ENCODE data around the gene CMPK1.

CMPK1 gene

GRCh38 chr1:47382399-47382983 lies 48.9 kb downstream of the CMPK1 start:
- TF ChIP-seq CTCF (IDR thresholded peaks at IDR 0.05; ENCODE audit: insufficient read depth, low read depth, low read length, missing control alignments) = no peak
- DNase-seq (ENCODE audit: low read depth) = no peak

GRCh38 chr1:47384083-47384482 lies 50.5 kb downstream of the CMPK1 start:
- TF ChIP-seq CTCF (IDR thresholded peaks at IDR 0.05; ENCODE audit: insufficient read depth, low read depth, low read length, missing control alignments) = no peak
- DNase-seq (ENCODE audit: low read depth) = no peak

More at GRCh38 chr1:47382399-47382983, 48.9 kb downstream of the CMPK1 start:
- no peak overlapping the region for H3K4me3 ChIP-seq (ENCODE audit: low read length)

GRCh38 chr1:47385020-47385419 lies 51.4 kb downstream of the CMPK1 start:
- H3K4me3 ChIP-seq (ENCODE audit: low read length) = no peak overlapping the region
- TF ChIP-seq CTCF (IDR thresholded peaks at IDR 0.05; ENCODE audit: insufficient read depth, low read depth, low read length, missing control alignments) = no peak
- no peak for DNase-seq (ENCODE audit: low read depth)

More at GRCh38 chr1:47384083-47384482, 50.5 kb downstream of the CMPK1 start:
- no peak overlapping the region for H3K4me3 ChIP-seq (ENCODE audit: low read length)

- DNase-seq (ENCODE audit: low read depth) = no peak
- H3K4me3 ChIP-seq (ENCODE audit: low read length) = no peak overlapping the region
- no peak for TF ChIP-seq CTCF (IDR thresholded peaks at IDR 0.05; ENCODE audit: insufficient read depth, low read depth, low read length, missing control alignments)
Observed at GRCh38 chr1:47386268-47386667, 52.7 kb downstream of the CMPK1 start.

GRCh38 chr1:47388030-47388890 lies 54.7 kb downstream of the CMPK1 start:
- no peak for TF ChIP-seq CTCF (IDR thresholded peaks at IDR 0.05; ENCODE audit: insufficient read depth, low read depth, low read length, missing control alignments)
- no peak overlapping the region for H3K4me3 ChIP-seq (ENCODE audit: low read length)
- DNase-seq (ENCODE audit: low read depth) = no peak

- TF ChIP-seq CTCF (IDR thresholded peaks at IDR 0.05; ENCODE audit: insufficient read depth, low read depth, low read length, missing control alignments) = peak; percentile 93
- H3K4me3 ChIP-seq (ENCODE audit: low read length) = no peak overlapping the region
- DNase-seq (ENCODE audit: low read depth) = peak; percentile 74
Observed at GRCh38 chr1:47388891-47389238, 55.3 kb downstream of the CMPK1 start.
